Fibroblast of upper back skin (primary cell): ENCODE results near the gene MPST.

Source experiments
- DNase-seq: peaks from one replicate; pipeline ENCODE4 v3.0.0-alpha.2; 2013

Gene MPST

GRCh38 chr22:37001826-37002225 is 17.7 kb upstream of the MPST start:
- no peak for DNase-seq

- DNase-seq: no peak
Observed at GRCh38 chr22:37002633-37003032, 16.9 kb upstream of the MPST start.

GRCh38 chr22:37007651-37008050 is 11.9 kb upstream of the MPST start:
- no peak for DNase-seq

GRCh38 chr22:37008365-37008764 is 11.2 kb upstream of the MPST start:
- DNase-seq: no peak

- DNase-seq: no peak
Observed at GRCh38 chr22:37009490-37009889, 10.1 kb upstream of the MPST start.

GRCh38 chr22:37010174-37010573 is 9.4 kb upstream of the MPST start:
- DNase-seq: no peak

GRCh38 chr22:37010976-37011375 is 8.6 kb upstream of the MPST start:
- DNase-seq: no peak

GRCh38 chr22:37011472-37011871 is 8.1 kb upstream of the MPST start:
- DNase-seq: no peak

- no peak for DNase-seq
Observed at GRCh38 chr22:37012262-37012904, 7.2 kb upstream of the MPST start.

GRCh38 chr22:37012956-37013355 is 6.6 kb upstream of the MPST start:
- DNase-seq: no peak

- no peak for DNase-seq
Observed at GRCh38 chr22:37014415-37014806, 5.1 kb upstream of the MPST start.

GRCh38 chr22:37014835-37015586 is 4.5 kb upstream of the MPST start:
- DNase-seq: no peak

- DNase-seq: no peak
Observed at GRCh38 chr22:37015587-37015878, 4.0 kb upstream of the MPST start.

- DNase-seq: no peak
Observed at GRCh38 chr22:37016134-37016910, 3.2 kb upstream of the MPST start.

- DNase-seq: no peak
Observed at GRCh38 chr22:37017356-37017755, 2.2 kb upstream of the MPST start.

- DNase-seq: no peak
Observed at GRCh38 chr22:37018086-37018814, 1.3 kb upstream of the MPST start.

- DNase-seq: peak; percentile 43
Observed at GRCh38 chr22:37018815-37019308, 680 bp upstream of the MPST start.

GRCh38 chr22:37020192-37020479 is 594 bp downstream of the MPST start:
- peak; percentile 25 for DNase-seq

- no peak for DNase-seq
Observed at GRCh38 chr22:37021041-37021440, 1.5 kb downstream of the MPST start.

GRCh38 chr22:37021710-37022482 is 2.4 kb downstream of the MPST start:
- DNase-seq: peak; percentile 31

- no peak for DNase-seq
Observed at GRCh38 chr22:37022483-37023337, 3.2 kb downstream of the MPST start.
